HUDEP-2 (cell line): ENCODE data around the gene SNAP29.

ENCODE experiments used
- DNase-seq, 76 experiments: peaks; one replicate each; lab custom pipeline; 2025; ENCODE audit not compliant: unreplicated experiment in 76 of 76; lab: John Stamatoyannopoulos, UW

SNAP29 gene

DNA sequence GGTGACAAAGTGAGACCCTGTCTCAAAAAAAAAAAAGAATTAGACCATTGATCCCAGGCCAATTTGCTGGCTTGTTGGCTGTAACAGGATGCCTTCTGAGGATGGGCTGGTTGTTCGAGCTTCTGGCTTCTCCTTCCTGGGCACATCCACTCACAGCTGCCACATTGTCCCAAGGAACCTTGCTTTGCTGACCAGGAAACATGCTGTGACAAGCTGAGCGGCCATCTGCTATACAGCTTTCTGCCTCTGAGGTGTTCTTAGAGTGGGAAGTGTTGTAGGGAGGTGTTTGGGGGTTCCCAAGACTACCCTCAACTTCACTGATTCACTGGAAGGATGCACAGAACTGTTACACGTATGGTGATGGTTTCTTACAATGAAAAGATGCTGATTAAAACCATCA is 6.5 kb downstream of the SNAP29 start:
- no peak for DNase-seq

DNA sequence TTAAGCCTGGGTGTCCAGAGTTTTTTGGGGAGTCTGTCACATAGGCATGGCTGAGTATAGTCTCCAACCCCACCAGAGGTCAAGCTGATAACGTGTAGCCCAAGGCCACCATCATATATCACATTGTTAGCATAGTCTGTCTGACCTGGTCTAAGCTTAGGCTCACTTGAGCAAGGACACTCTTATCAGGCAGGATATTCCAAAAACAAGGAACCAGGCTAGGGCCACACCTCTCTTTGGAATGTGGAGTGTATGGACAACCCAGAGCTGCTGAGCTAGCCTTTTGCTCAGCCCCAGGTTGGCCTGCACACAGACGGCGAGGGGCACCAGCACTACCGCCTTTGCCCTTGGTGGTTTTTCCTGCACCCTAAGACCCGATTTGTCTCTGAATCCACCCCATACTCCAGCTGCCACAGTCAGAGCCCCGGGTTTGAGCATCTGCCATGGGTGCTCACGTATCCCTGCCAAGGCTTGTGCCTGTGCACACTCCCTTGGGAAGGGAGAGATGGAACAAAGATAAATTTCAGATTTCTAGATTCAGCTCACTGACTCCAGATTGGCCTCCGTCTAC is 7.2 kb downstream of the SNAP29 start:
- no peak for DNase-seq

DNA sequence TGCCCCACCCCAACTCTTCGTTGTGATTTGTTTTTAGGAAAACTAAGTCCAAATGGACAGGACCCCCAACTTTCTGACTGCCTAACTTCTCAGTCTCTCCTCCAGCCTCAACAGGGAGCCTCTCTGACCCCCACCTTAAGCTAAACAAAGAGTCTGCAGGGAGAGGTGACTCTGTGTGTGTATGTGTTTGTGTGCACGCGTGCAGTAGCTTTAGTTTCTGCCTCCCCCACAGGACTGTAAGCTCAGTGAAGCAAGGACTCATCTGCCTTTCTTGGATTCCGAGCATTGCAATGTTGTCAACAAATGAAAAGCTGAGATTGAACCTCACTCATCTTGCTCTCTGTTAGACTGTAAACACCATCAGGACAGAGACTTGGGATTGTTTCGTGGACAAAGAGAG is 7.9 kb downstream of the SNAP29 start:
- DNase-seq: no peak

DNA sequence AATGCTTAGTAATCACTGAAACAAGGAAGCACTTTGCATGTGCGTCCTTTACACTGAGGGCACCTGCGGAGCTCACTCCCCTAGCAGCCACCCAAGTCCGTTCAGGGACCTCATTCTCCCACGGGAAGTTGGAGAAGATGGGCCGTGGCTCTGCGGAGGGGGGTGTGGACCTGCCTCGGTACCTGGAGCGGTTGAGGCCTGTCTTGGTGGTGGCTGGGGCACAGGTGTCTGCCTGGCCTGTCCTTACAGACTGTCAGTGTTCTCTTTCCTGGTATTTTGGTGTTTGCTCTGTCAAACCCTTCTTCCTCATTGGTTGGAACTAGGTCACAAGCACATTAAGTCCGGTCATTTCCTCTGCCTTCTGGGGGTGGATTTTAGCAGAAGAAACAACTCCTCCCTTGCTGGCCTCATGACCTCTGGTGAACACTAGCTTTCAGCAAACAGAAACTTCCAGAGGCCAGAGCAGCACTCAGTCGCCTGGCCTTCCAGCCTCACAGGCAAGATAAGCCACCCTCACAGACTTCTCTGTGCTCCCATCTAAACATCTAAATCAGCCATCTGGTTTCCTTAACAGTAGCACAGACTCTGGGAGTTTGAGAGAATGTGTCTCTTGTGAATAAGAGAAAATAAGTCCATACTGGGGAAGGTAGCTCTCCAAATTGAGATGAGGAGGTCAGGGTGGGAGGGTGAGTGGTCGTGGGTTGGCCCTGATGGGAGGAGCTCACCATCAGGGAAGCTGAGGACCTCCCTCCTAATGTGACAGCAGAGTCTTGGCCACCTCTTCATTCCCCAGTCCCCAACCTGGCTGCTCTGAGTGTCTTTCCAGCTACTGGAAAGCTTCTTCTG is 8.6 kb downstream of the SNAP29 start:
- DNase-seq: peak in 66 of 76 experiments; percentile 11 to 74 (median 46)

DNA sequence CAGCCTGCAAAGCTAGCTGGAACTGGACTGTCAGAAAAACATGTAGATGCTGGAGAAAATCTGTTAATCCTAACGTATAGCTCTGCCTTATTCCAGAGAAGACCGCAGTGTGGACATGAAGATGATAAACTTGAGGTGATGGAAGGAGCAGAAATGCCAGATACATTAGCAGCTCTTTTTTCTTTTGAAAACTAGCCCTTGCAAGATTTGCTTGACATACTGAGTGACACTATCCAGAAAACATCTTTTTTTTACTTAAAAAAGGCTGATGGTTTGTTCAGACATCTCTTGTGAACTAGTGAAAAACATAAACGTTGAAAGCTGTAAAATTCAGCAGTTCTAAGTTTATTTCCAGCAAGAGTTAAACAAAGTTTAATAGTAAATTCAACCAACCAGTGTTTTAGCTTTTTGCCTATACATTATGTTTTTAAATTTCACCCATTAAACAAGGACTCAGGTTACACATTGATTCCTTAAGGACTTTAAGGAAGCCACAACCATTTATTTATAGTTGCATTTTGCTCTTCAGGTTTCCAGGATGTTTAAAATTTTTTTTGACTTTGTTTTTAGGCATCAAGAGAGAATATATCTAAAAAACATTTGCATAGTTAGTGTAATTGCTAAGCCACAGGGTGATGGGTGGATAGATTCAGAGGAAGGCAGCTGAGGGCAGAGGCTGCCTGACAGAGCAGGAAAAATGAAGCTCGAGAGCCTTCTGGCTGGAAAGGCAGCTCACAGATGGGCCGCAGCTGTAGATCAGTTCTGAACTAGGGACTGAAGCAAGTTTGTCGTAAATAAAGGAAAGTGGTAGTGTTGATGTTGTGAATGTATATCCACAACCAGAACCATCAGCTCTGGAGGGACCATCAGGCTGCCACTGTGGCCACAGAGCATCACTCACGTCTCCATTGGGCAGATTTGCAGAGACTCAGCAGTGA is 9.5 kb downstream of the SNAP29 start:
- no peak for DNase-seq

DNA sequence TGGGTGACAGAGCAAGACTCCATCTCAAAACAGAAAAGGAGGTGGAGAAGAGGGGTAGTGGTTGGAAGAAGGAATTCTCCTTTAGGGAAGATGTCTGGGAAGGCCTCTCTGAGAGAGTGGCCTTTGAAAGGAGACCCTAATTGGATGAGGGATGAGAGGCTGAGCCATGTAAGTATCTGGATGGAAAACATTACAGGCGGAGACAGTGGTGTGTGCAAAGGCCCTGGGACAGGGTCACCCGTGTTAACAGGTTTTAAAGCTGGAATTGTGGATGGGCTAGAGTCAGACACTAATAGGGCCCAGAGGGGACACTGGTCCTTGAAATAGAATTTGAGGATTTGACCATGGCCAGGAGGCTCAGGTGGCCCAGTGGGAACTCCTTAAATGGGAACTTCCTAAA is 10.4 kb downstream of the SNAP29 start:
- no peak for DNase-seq

DNA sequence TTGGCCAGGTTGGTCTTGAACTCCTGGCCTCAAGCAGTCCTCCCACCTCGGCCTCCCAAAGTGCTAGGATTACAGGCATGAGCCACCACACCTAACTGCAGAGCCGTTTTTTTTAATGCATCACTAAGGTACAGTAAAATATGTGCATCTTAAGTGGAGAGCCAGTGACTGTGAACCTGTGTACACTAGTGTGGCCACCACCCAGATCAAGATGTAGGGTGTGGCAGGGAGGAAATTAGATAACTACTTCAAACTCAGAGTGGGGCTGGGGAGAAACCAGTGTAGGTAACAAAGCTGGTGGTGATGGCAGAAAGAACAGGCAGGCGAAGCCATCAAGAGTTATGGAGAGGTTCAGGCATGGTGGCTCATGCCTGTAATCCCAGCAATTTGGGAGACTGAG is 14.4 kb downstream of the SNAP29 start:
- peak in 2 of 76 experiments; percentile 1 to 2 for DNase-seq

DNA sequence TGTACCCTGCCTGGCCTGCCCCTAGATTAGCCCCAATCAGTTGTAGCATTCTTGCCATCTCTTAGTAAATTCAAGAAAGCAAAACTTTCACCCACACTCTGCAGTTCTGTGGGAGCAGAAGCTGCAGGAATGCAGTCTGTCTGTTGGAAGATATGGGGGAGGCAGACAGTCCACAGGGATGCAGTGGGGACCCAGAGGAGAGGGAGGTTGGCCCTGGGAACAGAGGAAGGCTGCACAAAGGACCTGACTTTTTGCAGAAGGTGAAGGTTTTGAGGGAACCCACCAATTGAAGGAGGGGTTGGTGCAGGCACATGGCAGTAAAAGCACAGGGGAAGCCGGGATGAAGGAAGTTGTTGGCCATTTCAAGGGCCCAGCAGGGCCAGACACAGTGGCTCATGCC is 16.5 kb downstream of the SNAP29 start:
- no peak for DNase-seq

DNA sequence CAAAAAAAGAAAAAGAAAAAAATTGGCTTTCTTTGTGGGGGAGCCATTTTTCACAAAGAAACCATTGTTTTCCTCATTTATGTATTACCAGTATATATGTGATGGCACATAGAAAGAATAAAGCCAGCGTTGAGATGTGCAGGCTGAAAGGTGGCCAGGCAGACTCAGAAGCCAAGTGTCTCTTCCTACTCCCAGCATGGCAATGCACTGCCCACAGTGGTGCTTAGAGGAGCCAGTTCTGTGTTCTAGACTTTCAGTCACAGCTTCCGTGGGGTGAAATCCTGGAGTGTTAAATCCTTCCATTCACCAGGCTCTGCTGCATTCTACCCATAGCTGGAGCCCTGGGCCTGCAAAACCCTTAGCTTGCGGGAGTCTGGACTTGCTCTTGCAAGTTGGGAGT is 18.9 kb downstream of the SNAP29 start:
- no peak for DNase-seq

DNA sequence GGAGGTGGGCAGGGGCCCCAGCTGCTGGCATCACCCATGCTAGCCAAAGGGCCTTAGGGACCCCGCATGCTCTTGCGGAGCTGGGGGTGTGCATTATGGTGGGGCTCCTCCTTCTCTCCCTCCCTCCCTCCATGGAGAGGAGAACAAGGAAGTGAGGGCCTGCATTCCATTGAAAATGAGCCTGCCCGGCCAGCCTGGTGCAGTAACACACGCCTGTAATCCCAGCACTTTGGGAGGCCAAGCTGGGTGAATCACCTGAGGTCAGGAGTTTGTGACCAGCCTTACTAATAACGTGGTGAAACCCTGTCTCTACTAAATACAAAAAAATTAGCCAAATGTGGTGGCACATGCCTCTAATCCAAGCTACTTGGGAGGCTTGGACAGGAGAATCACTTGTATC is 22.4 kb downstream of the SNAP29 start:
- DNase-seq: no peak

DNA sequence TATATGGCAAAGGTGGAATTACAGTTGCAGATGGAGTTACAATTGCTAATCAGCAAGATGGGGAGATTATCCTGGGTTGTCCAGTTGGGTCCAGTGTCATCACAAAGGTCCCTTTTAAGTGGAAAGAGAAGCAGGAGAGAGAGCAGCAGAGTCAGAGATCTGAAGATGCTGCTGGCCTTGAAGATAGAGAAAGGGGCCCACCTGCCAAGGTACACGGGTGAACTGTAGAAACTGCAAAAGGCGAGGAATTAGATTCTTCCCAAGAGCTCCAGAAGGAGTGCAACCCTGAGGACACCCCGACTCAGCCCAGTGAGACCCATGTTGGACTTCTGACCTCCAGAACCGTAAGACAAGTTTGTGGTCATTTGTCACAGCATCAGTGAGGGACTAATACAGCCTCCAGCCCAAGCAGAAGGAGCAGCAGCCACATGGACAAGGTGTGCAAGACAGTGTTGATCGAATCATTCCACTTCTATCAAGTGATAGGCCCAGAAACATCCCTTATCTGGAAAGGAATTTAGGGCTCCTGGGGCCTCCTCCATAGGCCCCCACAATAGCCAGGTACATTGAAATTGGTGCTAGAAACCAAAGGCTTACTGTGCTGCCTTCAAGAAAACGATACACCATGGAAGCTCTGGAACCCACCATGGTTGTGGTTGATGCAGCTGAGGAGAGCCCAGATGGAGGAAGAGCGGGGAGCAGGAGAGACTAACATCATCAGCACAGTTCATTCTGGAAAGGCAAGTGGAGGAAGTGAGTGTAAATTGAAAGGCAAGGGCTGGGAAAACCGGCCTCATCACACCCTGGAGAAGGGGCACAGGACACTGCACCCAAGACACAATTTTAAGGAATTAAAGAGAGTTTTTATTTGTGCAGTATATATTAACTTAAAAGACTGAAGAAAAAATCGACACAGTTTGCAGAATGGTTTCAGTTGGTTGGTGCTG is 23.3 kb downstream of the SNAP29 start:
- no peak for DNase-seq

DNA sequence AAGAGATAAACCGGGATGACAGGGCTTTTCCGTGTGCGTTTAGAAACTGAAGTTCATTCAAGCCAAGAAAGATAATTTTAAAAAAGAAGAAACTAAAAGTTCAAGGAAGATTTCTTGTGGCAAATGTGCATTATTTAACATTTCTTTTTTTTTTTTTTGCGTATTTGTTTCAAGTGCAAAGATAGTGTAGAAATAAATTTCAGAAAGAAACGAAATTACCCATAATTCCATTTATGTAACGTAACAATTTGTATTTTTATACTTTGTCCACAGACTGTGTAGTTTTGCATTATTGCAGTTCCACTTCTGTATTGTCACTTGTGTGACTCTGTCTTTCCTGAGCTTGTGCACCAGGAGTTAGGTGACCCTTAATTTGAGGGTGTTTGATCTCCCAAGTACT is 24.0 kb downstream of the SNAP29 start:
- no peak for DNase-seq

DNA sequence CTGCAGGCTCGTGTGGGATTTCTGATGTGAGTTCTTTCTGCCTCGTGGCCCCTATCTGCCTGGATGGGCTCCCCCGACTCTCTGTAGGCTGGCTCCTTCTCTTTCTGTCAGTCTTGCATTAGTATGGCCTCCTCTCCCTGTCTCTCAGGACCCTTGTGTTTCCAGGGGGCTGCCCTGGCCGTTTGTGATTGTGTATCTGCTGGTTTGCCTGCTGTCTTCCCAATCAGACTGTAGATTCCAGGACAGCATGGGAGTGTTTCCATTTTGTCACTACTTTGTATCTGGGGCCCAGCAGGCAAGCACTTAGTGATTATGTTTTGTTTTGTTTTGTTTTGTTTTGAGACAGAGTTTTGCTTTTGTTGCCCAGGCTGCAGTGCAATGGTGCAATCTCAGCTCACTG is 25.6 kb downstream of the SNAP29 start:
- no peak for DNase-seq

DNA sequence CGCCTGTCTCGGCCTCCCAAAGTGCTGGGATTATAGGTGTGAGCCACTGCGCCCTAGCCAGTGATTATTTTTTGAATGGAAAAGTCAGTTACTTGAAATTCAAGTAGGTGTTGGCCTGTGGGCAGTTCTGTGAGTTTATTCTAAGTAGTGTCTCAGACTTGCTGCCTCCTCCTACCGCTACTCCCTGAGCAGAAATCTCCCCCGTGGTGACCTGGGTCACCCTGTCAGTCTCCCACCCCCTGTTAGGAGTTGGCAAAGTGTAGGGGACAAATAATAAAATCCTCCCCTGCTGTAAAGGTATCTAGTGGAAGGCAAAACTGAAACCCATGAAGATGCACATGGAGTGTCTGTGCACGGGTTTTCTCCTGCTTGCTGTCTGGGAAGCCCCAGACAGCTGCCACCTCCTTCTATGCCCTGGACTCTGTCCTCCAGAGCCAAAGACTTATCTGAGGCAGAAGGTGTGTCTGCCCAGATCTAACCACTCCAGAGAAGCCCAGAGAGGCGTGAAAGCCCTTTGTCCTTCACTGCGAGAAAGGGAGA is 26.3 kb downstream of the SNAP29 start:
- no peak for DNase-seq

DNA sequence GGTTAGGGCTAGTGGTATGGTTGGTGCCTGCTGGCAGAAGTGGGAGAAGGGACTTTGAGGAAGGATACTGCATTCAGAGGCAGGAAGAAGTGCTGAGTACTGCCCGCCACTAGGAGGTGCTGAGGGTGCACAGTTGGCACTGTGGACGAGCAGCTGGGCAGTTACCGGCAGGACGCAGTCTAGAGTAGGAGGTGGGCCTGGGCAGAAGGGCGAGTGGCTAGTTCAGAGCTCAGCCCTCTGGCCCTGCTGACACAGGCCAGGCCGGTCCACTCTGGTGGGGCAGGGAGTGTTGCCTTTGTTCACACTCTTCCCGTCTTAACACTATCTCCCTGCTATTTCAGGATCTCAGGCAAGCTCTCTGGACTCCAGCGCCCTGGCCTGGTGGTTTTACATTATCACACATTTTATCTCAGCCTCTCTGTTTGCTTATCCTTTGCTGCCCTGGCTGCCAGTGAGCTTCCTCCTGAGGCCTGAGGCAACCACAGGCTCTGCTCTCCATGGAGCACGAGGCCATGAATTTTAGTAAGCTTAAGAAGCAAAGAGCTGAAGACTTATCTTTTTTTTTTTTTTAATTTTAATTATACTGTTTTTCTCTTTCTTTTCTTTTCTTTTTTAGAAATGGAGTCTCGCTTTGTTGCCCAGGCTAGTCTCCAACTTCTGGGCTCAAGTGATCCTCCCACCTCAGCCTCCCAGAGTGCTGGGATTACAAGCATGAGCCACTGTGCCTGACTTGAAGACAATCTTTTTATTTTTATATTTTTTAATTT is 26.9 kb downstream of the SNAP29 start:
- peak in 74 of 76 experiments; percentile 7 to 81 (median 64) for DNase-seq

DNA sequence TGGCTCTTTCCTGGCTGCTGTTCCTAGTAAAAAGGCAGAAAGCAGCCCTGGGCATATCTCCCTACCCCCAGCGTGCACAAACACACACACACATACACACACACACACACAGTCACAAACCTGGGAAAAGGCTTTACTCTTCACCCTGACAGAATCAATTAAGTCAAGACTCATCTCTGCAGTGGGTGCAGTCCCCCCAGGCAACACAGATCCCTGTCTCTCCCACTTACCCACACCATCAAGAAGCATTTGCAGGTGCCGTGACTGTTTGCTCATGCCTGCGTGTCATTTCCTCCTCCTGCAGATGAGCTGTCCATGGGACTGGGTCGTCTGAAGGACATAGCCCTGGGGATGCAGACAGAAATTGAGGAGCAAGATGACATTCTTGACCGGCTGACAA is 28.6 kb downstream of the SNAP29 start:
- no peak for DNase-seq

DNA sequence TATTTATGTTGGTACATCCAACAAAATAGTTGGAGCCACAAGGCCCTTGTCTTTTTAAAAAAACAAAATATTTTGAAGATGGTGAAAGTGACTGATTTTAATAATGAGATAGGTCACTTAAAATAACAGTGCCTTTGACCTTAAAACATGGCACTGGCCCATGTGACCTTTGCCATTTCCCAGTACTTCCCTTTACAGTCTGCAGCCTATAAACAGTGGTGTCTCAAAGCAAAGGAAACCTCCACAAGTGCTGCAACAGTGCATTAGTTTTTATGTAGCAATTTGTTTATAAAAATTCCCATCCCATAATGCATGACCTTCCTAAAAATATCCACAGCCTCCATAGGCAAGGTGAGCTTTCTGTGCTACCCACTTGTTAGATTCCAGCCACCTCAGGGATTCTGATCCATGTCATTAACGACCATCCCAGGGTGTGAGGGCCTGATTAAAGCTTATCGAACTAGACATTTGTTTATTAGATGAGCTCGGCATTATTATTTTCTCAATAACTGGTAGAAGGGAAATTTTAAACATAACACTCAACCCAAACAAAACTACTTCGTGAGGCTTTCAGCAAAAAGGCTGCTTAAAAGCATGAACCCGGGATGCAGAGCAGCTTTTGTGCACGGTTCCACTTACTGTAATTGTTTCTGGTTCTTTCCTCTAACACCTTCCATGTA is 30.4 kb downstream of the SNAP29 start:
- no peak for DNase-seq

DNA sequence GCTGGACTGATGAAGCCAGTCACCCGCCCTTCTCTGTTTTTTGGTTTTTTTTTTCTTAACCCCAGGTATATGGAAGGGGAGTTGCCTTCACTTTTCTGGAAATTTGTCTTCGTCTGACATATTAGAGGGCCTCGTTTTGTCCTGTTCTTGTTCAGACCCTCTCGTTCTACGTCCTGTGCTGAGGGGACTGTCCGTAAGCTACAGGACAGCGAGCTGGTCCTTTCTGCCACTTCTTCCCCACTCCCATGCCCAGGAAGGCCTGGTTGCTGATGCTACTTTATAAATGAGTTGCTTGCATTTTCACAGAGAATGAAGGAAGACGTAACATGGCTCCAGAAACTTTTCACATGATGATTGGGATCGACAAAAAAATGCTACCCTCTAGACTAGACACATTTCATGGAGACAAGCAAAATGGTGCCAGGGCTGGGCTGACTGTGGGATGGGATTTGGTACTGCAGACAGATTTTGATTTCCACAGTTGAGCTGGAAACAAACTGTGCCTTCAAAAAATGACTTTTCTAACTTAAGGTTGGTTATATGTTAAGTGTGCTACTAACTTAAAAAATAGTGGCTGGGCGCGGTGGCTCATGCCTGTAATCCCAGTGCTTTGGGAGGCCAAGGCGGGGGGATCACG is 31.2 kb downstream of the SNAP29 start:
- DNase-seq: no peak
